NCI-H2227 (cell line): ENCODE results near the gene AP1G2.

Source experiments
- DNase-seq: peaks from one replicate; lab custom pipeline; 2025; ENCODE audit not compliant: unreplicated experiment; lab: John Stamatoyannopoulos, UW

The AP1G2 gene

DNA sequence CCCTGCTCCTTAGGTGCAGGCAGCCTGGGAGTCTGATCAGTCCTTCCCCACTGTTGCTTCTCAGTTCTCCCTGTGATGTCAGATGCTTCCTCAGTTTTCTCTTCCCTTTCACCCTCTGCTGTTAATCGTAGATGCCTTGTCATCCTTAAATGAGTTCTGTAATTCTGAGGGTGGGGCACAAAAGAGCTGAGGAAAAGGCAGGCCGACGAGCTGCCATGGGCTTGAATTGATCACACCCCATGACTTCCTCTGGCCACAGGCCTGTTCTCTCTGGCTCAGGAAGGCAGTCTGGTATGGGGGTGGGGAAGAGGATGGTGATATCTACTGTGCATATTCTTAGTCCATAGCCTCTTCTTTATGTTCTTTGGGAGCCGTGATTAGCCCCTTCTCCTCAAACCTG, 5.2 kb upstream of the AP1G2 start:
- DNase-seq: no peak

DNA sequence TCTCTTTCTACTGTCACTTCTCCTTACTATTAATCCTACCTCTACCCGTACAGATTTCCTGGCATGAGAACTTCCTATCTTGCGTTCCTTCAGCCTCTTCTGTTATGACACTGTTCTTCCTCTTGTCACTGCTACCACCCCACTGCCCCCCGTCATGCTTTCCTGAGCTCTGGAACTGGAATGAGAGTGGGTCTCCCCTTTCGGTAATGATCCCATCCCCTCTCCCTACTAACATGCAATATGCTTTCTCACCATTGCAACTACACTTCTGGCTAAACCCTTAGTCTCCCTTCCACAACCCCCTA, 4.9 kb upstream of the AP1G2 start:
- no peak for DNase-seq

DNA sequence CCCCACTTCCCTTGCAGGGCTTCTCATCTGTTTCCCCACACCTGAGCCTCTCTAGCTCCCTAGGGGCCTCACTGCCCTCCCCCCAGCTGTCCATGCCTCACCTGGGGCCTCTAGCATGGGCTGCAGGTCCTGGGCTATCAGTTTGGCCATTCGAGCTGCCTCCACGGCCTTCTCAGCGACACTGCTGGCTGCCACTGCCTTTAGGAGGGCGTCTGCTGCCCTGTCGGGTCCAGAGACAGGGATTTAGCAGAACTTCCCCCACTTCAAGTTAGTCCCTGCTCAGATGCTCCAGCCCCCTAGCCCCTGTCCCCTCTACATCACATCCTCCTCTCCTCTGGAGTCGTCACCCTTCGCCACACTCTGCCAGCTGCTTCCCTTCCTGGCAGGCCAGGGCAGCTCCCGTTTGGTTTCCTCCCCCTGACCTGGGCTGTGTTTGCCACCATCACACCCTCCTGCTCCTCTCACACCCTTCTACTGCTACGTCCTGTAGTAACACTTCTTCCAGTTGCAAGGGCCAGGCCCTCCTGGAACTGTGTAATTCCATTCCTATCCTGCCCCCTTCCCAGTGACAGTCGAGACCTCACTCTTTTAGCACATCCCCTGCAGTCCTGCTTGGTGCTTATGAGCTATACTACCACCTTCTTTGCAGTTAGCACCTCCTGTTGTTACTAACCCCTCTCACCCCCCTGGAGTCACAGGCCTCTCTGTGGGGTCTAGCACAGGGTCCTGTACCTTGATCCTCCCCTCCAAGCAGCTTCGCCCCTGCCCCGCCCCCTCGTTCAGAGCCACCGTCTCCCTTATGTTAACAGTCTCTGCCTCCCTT, 4.3 kb upstream of the AP1G2 start:
- DNase-seq: no peak

DNA sequence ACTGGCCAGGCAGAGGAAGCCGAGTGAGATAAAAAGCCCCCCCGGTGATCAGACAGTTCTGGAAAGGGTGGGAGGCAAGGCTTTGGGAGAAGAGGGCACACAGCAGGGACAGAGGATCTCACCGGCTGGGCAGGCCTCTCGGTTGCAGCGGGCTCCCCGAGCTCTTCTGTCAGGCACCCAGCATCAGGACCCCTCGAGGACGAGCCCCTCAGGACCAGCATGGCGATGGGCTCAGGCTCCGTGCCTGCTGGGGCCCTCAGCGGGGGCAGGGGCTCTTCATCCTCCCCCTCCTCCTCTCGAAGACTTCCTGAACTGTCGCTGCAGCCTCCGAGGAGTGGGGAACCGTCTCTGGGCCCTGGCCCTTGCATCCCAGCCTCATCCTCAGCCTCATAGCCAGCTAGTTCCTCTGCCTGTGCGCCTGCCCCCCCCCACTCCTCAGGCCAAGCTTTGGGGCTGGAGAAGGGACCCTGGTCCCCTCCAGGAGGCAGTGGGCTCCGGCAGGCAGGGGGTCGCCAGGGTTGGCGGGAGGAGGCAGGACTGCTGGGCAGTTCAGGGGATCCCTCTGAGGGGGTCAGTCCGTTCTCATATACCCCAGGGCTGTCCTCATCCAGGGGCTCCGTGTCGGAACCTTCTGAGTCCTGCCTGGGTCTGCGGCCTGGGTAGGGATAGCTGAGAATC, 3.4 kb upstream of the AP1G2 start:
- no peak for DNase-seq

DNA sequence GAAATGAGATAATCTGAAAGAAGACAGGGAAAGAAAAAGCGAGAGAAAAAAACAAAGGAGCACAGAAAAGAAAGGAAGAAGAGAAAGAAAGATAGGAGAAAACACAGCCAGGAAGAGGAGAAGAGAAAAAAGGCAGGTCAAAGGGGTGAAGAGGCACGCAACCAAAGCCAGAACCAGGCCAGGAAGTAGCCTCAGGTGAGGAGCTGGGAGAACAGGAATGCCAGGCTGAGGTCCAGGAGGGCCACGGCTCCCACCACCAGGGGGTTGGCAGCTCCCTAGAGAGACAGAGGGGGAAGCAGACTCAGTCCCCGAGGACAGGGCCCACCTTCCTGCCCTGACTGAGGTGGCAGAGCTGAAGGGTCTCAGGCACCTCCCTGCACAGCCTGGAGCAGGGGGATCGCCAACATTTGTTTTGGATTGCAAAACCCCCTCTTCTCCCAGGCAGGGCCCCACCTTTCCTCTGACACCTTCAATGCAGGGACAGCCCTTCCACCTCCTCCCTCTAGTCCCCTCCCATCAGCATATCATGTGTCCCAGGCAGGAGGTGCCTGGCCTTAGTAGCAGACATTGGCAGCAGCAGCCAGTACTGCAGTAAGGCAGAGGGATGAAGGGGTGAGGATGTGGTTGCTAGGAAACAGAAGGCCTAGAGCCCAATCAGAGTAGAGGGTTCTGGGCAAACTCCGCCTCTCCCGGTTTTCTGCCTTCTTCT, 2.0 kb upstream of the AP1G2 start:
- peak; percentile 76 for DNase-seq

DNA sequence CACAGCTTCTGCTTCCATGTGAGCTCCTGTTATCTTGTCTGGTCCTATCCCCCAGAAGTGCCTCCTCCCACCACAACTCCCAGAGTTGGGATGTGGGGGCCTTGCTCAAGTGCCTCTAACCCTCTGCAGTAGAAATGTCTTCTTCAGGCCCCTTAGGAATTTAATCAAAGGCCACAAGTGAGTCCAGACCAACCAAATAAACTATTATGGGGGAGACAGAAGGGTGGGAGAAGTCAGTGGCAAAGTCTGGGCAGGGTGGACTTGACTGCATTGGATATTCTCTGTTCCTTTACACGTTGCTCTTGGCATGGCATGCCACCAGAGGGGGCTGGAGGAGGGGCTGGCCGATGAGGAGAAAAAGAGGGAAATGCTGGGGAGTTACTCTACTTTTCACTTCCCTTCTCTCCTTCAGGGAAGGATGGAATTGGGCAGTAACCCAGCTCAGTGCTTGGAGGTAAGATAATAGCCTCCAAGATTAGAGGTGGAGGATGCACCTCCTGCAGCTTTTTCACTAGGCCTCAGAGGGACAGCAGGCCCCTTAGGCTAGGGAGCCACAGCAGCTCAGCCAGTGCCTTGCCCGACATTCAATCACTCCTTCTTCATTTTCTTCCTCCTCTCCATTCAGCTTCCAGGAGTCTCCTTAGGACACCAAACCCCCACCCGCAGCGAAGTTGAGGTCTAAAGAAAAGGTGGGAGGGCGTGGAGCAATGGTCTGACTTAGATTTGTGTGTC, 1.2 kb upstream of the AP1G2 start:
- DNase-seq: peak; percentile 63

DNA sequence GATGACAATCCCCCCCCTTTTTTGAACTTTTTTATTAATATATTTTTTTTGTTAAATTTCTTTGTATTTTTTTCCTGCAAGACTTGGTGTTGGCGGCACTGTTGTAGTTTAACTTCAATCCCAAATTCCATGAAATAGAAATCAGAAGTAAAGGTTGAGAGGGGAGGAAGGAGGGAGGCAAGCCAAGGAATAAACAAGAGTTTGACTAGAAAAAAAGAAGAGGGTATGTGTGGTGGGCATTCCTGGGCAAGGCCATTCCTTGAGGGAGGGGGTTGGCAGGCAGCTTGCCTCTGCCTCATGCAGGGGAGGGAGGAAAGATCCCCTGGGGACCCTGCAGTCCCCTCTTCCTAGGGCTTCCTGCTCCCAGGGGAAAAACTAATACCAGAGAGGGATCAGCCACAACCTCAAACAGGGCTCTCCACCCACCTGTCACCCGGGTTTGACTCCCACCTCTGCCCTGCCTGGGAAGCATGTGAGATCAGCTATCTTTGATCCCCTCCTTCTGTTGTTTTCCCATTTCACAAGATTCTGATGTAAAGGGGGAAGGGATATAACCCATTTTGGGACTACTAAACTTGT, 519 bp upstream of the AP1G2 start:
- no peak for DNase-seq

DNA sequence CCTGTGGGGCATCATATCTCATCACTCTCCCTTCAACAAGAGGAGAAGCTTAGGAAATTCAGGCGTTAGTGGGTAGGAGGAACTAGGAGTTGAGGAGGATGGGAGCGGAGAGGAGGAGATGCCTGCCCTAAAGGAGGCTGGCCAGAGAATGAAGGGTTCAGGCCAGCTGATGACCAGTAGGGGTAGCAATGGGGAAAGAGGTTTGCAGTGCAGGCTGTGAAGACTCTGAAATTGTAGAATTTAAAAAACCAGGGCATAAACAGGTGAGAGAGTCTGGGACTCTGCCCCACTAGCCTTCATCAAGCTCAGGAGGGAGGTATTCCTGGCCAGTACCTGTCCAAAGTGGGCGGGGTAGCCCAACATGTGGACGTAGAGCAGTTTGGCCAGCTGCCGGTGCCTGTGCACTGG, 809 bp downstream of the AP1G2 start:
- peak; percentile 44 for DNase-seq

DNA sequence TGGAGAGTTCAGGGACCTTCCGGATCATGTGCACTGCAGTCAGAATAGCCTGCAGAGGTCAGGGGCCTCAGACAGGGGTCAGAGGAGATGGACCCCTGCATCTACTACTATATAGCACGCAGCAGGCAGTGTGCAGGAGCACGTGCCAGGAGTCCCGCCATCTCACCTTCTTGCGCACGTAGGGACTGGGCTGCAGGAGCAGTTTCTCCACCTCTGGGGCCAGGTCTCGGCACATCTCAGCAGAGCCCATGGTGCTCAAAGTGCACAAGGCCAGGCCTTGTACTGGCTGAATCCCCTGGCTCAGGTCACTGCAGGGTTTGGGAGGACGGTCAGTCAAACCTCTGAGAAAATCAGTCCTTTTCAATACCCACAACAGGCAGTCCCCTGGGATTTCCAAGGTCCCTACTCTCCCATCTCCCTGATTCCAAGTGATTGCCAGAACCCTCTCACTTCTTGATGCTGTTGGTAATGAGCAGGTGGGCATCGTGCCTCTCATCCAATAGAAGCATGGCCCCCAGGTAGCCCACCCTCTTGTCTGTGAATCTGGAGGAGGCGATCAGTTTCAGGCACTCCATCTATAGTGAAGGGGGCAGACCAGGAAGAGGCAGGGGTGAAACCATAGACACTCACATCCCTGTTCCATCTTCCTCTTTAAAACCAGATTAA, 1.3 kb downstream of the AP1G2 start:
- DNase-seq: no peak

DNA sequence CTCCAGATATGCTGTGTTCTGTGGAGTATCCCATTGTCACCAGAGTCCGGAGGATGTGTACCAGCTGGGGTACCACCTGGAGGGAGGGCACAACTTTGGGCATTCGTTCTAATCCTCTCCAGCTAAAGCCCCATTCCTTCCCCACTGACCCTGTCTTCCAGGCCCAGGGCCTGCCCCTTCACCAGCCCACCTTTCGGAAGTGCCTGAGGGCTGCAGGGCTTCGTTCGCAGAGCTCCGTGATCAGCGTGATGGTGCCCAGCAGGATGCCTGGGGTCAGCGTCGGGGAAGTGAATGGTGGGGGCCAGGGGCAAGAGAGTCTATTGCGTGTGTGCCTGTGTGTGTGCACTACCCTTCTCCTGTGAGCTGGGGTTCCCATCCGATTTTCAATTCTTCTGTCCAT, 2.0 kb downstream of the AP1G2 start:
- no peak for DNase-seq

DNA sequence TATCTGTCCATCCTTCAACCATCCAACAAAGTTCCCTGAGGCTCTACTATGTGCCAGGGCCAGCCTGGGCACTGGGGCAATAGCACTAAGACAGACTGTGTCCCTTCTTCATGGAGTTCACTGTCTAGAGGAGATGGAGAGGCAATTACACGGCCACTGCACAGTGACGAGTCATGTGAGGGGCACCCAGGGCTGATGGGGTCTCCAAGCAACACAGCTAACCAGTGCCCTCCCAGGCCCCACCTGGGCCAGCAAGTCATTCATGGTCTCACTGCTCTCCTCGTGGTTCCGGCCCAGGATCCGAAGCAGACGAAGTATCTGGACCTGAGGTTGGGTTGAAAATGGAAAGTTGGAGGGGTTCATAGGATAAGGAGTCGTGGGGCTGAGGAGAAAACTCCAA, 2.7 kb downstream of the AP1G2 start:
- no peak for DNase-seq

DNA sequence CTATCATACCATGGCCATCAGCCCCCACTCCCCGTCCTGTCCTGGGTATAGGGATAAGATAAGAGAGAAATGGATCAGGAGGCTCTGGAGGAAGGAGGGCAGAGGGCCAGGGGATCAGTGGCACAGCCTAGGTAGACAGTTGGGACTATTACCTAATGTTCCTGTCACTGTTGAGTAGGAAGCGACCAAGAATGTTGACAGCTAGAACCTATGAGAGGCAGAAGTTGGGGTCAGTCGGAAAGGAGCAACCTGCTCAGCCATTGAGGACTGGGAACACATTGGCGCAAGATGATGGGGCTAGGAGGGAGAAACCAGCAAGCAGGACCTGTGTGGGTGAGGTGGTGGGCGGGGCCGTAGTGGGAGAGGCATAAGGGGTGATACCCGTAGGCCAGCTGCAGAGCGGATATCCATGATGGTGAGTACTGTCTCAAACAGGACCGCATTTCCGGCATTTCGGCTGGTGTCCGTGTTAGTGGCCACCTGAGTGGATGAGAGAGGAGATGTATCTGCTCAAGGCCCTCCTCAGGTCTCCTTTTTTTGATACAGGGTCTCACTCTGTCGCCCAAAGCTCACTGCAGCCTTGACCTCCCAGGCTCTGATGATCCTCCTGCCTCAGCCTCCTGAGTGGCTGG, 3.3 kb downstream of the AP1G2 start:
- no peak for DNase-seq

DNA sequence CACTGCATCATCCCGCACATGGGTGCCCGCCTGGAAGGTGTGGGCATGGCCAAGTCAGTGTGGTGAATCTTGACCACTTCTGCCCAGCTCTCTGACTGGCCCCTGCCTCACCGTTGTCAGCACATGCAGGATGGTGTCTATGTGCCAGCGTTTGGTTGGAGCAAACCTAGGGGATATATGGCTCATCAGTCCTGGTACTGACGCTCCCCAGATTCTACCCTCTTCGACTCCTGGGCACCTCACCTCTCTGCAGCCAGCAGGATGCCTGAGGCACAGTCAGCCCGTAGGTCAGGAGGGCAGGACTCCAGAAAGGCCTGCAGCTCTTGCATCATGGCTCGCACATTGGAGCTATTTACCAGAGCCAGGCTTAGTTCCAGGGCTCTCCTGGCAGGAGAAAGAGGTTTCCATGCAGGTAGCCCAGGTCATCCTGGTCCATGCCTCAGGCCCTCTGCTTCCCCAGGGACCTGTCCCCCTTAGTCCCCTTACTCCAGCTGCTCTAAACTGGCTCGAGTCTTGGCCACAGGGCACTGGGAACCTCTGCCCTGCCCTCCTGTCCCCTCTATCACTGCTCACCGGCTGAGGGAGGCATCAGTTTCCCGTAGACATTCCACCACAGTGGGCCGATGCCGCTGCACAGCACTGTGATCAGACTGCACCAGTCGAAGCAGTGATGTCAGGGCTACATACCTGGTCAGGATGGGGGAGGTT, 4.0 kb downstream of the AP1G2 start:
- DNase-seq: no peak

DNA sequence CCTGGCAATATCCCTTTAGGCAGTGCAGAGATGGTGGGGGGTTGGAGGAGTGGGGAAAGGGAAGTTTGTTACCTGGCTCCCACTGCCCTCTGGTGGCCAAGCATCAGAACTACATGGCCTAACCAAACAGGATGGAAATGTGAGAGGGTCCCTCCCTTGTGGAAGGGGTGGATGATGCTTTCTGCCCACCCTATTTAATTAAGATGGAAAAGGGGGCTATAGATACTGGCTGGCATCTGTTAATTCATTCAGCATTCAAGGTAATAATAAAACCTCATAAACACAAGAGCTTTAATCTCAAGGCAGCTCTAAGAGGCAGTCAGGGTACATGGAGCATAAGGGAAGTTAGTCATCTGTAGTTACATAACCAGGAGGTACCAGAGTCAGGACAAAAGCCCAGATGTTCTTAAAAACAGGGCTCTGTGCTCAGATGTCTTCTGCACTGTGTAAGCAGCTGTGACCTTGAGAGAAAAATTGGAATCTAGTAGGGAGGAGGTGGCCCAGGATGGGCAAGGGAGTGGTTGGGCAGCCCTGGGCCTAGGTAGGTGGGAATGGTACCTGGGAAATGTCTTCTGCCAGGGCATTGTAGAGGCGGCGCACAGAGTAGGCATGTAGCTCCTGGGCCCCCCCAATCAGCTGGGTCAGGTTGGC, 4.6 kb downstream of the AP1G2 start:
- peak; percentile 79 for DNase-seq

DNA sequence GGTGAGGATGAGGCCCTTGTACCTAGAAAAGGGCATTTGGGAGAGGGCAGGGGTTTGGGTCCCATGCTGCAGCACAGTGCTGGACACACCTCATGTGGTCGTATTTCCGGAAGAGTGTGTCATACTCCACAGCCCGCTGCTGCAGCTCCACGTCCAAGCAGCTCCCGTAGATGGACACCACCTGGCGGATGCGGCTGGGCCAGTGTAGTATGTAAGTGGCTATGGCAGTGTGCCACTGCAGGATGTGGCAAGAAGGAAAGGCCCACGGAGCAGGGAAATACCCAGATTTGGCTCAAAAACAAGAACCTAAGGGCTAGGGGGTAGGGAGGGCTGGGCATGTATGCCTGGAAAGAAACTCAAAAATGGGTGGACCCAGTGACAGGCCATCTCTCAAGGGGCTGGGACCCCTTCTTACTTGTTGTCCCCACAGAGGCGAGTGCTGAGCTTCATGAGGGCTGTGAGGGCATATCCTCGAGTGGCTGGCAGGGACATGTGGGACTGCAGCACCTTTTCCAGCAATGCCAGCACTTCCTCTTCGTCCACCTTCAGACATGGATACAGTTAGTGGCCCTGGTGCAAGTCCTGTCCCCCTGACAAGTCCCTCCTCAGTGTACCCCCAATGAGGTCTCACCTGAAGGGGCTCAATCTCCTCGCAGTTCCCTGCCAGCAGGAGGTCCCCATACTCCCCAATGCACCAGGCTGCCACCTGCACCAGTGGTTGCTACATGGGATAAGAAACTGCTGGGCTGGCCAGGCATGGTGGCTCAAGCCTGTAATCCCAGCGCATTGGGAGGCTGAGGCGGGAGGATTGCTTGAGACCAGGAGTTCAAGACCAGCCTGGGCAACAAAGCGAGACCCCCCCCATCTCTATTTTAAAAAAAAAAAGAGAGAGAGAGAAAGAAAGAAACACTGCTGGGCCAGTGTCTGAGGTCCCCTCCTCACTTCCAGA, 5.4 kb downstream of the AP1G2 start:
- DNase-seq: no peak

DNA sequence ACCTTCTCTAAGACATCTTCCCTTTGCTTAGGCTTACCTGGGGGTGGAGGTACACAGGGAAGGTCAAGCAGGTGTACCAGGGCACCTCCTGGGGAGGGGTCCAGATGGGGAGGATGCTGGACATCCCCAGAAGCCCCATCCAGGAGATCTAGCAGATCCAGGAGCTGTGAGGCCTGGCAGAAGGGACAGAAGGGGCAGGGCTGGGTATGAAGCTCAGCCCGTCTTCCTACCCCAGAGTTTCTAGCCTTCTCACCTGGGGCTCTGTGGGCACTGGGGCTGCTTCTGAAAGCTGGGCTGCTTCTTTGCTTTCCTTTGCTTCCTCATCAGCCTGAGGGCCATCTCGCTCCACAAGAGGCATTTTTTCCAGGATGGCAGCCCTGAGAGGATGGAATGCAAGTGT, 6.3 kb downstream of the AP1G2 start:
- no peak for DNase-seq

DNA sequence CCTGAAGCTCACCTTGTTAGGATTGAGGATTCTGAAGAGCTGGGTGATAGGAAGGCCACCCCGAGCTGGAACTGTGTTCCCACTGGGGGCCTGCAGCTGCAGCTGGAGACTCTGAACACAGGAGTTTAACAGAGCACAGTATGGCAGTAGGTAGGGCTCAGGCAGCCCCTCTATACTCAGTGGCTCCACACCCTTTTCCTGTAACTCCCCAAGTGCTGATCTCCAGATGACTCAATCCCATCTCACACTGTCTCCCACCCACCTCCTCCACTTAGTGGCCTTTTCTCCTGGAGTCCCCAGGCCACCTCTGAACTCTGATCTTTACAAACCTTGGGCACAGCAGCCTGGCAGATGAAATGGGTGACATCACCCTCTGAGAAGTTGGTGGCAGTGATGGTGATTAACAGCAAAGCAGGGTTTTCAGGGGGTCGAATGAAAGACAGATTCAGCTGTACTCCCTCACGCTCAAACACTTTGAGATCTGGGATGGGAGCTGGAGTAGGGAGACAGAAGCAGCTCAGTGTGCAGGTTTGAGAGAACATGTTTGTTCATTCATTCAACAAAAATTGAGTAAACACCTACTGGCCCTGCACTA, 7.6 kb downstream of the AP1G2 start:
- DNase-seq: no peak
